Stomach smooth muscle (tissue), 2 donors: ENCODE measurements around the gene PCSK1N.
"Not testable (repeated sequence)": the region's sequence is repeated elsewhere in the genome, so short reads cannot be mapped to it uniquely, and the experiment has no call there.

Experiments used
- H3K27ac ChIP-seq: one replicate; pipeline ENCODE4 v1.7.0; 2013; ENCODE audit warnings: mild to moderate bottlenecking, low read length, inconsistent platforms
- H3K27me3 ChIP-seq, 2 donors: one replicate each; pipeline ENCODE4 v1.7.0; 2013; ENCODE audit warnings: low read length in 2 of 2; ENCODE audit not compliant: insufficient read depth in 2 of 2, control insufficient read depth in 1 of 2
- H3K36me3 ChIP-seq, 2 donors: one replicate each; pipeline ENCODE4 v1.7.0; 2013; ENCODE audit warnings: low read length in 2 of 2; ENCODE audit not compliant: control insufficient read depth in 2 of 2, insufficient read depth in 2 of 2
- H3K4me1 ChIP-seq: one replicate; pipeline ENCODE4 v1.7.0; 2013; ENCODE audit warnings: low read length; ENCODE audit not compliant: control insufficient read depth, insufficient read depth
- H3K4me3 ChIP-seq, 2 donors: one replicate each; pipeline ENCODE4 v1.7.0; 2013; ENCODE audit warnings: low read length in 2 of 2
- H3K9ac ChIP-seq, 2 donors: one replicate each; pipeline ENCODE4 v1.7.0; 2013; ENCODE audit warnings: low read length in 2 of 2, mild to moderate bottlenecking in 1 of 2
- H3K9me3 ChIP-seq, 2 donors: one replicate each; pipeline ENCODE4 v1.7.0; 2013; ENCODE audit warnings: low read length in 2 of 2; ENCODE audit not compliant: control insufficient read depth in 2 of 2
- donor health status: healthy.
- donor health status: Pancreatic carcinoma.

The PCSK1N gene

GRCh38 chrX:48835524-48836329, at the start of gene PCSK1N:
PCSK1N (minus strand) TSS chrX:48835610; CDS start chrX:48835532, 78 bp downstream.
- H3K4me1 ChIP-seq = peaks cover 5% of the 10 kb centered on the region
- H3K27ac ChIP-seq = no peak within 1 kb of the TSS
- no peaks in the 10 kb centered on the region for H3K9me3 ChIP-seq
- H3K27me3 ChIP-seq = peaks cover 20 to 25% of the 10 kb centered on the region in 2 donors
- H3K36me3 ChIP-seq = no peaks in the 10 kb centered on the region
- no peak within 1 kb of the TSS for H3K9ac ChIP-seq
- H3K4me3 ChIP-seq = peak within 1 kb of the TSS; percentile 31 to 57

- no peaks in the 10 kb centered on the region for H3K9me3 ChIP-seq
- no peak overlapping the region for H3K4me3 ChIP-seq
- peaks cover 0 to 2% of the 10 kb centered on the region in 2 donors for H3K27me3 ChIP-seq
- H3K9ac ChIP-seq = no peak overlapping the region
- no peak overlapping the region for H3K27ac ChIP-seq
- no peaks in the 10 kb centered on the region for H3K36me3 ChIP-seq
- no peaks in the 10 kb centered on the region for H3K4me1 ChIP-seq
These were observed 48.3 kb upstream of the PCSK1N start for GRCh38 chrX:48883729-48884128.

GRCh38 chrX:48876944-48877343, 41.5 kb upstream of the PCSK1N start:
- H3K9ac ChIP-seq, H3K4me1 ChIP-seq, H3K36me3 ChIP-seq, H3K4me3 ChIP-seq, H3K27me3 ChIP-seq, H3K9me3 ChIP-seq, H3K27ac ChIP-seq: not testable (repeated sequence)

- not testable (repeated sequence) for H3K36me3 ChIP-seq, H3K4me1 ChIP-seq, H3K9ac ChIP-seq, H3K27me3 ChIP-seq, H3K9me3 ChIP-seq, H3K4me3 ChIP-seq, H3K27ac ChIP-seq
These were observed 36.6 kb upstream of the PCSK1N start for GRCh38 chrX:48872017-48872416.

- H3K36me3 ChIP-seq = no peaks in the 10 kb centered on the region
- peaks cover 0 to 4% of the 10 kb centered on the region in 2 donors for H3K27me3 ChIP-seq
- H3K4me1 ChIP-seq = no peaks in the 10 kb centered on the region
- H3K27ac ChIP-seq = no peak overlapping the region
- H3K9me3 ChIP-seq = no peaks in the 10 kb centered on the region
- no peak overlapping the region for H3K4me3 ChIP-seq
- no peak overlapping the region for H3K9ac ChIP-seq
These were observed 28.8 kb upstream of the PCSK1N start for GRCh38 chrX:48864210-48864609.

GRCh38 chrX:48854898-48855297, 19.5 kb upstream of the PCSK1N start:
- Histone ChIP-seq H3K27me3 (peaks cover 0 to 3% of the 10 kb centered on the region in 2 donors), H3K9me3 (no peaks in the 10 kb centered on the region), H3K4me1 (no peaks in the 10 kb centered on the region)

GRCh38 chrX:48854121-48854804, 18.9 kb upstream of the PCSK1N start:
- H3K27me3 ChIP-seq, H3K4me1 ChIP-seq, H3K4me3 ChIP-seq: not testable (repeated sequence)

More at GRCh38 chrX:48854898-48855297, 19.5 kb upstream of the PCSK1N start:
- no peak overlapping the region for H3K4me3 ChIP-seq
- H3K36me3 ChIP-seq = no peaks in the 10 kb centered on the region
- no peak overlapping the region for H3K9ac ChIP-seq
- H3K27ac ChIP-seq = no peak overlapping the region

GRCh38 chrX:48853494-48853893, 18.1 kb upstream of the PCSK1N start:
- not testable (repeated sequence) for H3K36me3 ChIP-seq, H3K4me3 ChIP-seq, H3K9ac ChIP-seq, H3K9me3 ChIP-seq, H3K27ac ChIP-seq, H3K4me1 ChIP-seq, H3K27me3 ChIP-seq

More at GRCh38 chrX:48854121-48854804, 18.9 kb upstream of the PCSK1N start:
- not testable (repeated sequence) for H3K27ac ChIP-seq, H3K9ac ChIP-seq, H3K36me3 ChIP-seq, H3K9me3 ChIP-seq

GRCh38 chrX:48852857-48853256, 17.4 kb upstream of the PCSK1N start:
- Histone ChIP-seq H3K36me3 (no peaks in the 10 kb centered on the region), H3K4me3 (no peak overlapping the region), H3K9ac (no peak overlapping the region), H3K27ac (no peak overlapping the region), H3K9me3 (no peaks in the 10 kb centered on the region), H3K4me1 (no peaks in the 10 kb centered on the region), H3K27me3 (peaks cover 0 to 3% of the 10 kb centered on the region in 2 donors)

GRCh38 chrX:48848847-48849246, 13.4 kb upstream of the PCSK1N start:
- Histone ChIP-seq H3K27me3 (peaks cover 0 to 8% of the 10 kb centered on the region in 2 donors), H3K9me3 (no peaks in the 10 kb centered on the region), H3K4me1 (no peaks in the 10 kb centered on the region), H3K27ac (no peak overlapping the region), H3K9ac (no peak overlapping the region), H3K36me3 (no peaks in the 10 kb centered on the region), H3K4me3 (no peak overlapping the region)

GRCh38 chrX:48839686-48840085, 4.3 kb upstream of the PCSK1N start:
- Histone ChIP-seq H3K4me3 (no peak overlapping the region), H3K36me3 (no peaks in the 10 kb centered on the region), H3K27ac (no peak overlapping the region), H3K9me3 (no peaks in the 10 kb centered on the region), H3K9ac (no peak overlapping the region), H3K4me1 (peaks cover 5% of the 10 kb centered on the region), H3K27me3 (peaks cover 3 to 5% of the 10 kb centered on the region in 2 donors)
